Sigmoid colon (tissue), 4 donors: Measurements from ENCODE around the gene SEZ6L2.

Experiments used
- EP300 ChIP-seq, 4 donors: sonication (generic); formaldehyde crosslinking; IDR thresholded peaks; one replicate each; pipeline ENCODE4 v1.6.1; 2017; ENCODE audit warnings: antibody characterized with exemption in 4 of 4
- POLR2A ChIP-seq, 2 donors: fragments of 450-650 bp; IDR thresholded peaks; one replicate each; pipeline ENCODE4 v1.6.1; 2016; ENCODE audit warnings: antibody characterized with exemption in 2 of 2, mild to moderate bottlenecking in 2 of 2, moderate library complexity in 2 of 2
- TF ChIP-seq, protein P1 (sequence below), 4 experiments: fragments of 450-650 bp in 3 of 4; fragments of 200-600 bp in 1 of 4; IDR thresholded peaks; one replicate each; pipeline ENCODE4 v1.5.1; 2016 to 2019; ENCODE audit warnings: antibody characterized with exemption in 4 of 4, mild to moderate bottlenecking in 3 of 4, moderate library complexity in 2 of 4

DNA sequence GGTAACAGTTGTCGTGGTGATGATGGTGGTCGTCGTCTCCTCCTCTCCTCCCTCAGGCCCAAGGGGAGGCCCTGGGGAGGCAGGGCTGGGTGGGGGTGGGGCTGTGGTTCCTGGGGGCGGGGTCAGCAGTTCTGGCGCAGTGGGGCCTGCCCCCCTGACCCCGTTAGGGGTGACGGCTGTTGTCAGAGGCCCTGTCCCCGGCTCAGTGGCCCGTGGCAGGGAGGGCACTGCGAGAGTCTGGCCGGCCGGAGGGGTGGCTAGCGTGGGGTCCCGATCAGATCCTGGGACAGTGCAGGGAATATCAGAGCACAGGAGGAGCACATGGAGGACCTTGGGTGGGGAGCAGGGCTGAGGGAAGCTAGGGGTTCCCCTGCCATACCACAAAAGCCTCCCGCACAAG, 2.5 kb downstream of the SEZ6L2 start:
- TF ChIP-seq, protein P1, sequence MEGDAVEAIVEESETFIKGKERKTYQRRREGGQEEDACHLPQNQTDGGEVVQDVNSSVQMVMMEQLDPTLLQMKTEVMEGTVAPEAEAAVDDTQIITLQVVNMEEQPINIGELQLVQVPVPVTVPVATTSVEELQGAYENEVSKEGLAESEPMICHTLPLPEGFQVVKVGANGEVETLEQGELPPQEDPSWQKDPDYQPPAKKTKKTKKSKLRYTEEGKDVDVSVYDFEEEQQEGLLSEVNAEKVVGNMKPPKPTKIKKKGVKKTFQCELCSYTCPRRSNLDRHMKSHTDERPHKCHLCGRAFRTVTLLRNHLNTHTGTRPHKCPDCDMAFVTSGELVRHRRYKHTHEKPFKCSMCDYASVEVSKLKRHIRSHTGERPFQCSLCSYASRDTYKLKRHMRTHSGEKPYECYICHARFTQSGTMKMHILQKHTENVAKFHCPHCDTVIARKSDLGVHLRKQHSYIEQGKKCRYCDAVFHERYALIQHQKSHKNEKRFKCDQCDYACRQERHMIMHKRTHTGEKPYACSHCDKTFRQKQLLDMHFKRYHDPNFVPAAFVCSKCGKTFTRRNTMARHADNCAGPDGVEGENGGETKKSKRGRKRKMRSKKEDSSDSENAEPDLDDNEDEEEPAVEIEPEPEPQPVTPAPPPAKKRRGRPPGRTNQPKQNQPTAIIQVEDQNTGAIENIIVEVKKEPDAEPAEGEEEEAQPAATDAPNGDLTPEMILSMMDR (IDR thresholded peaks at IDR 0.05): no peak
- TF ChIP-seq POLR2A (IDR thresholded peaks at IDR 0.05): no peak
- no peak for TF ChIP-seq EP300 (IDR thresholded peaks at IDR 0.05)
